Dedifferentiated amniotic fluid mesenchymal stem cell (primary cell): ENCODE measurements around the gene C3.

Source experiments
- DNase-seq: peaks from one replicate; pipeline ENCODE4 v3.0.0-alpha.2; 2016; ENCODE audit errors: extremely low spot score

The C3 gene

DNA sequence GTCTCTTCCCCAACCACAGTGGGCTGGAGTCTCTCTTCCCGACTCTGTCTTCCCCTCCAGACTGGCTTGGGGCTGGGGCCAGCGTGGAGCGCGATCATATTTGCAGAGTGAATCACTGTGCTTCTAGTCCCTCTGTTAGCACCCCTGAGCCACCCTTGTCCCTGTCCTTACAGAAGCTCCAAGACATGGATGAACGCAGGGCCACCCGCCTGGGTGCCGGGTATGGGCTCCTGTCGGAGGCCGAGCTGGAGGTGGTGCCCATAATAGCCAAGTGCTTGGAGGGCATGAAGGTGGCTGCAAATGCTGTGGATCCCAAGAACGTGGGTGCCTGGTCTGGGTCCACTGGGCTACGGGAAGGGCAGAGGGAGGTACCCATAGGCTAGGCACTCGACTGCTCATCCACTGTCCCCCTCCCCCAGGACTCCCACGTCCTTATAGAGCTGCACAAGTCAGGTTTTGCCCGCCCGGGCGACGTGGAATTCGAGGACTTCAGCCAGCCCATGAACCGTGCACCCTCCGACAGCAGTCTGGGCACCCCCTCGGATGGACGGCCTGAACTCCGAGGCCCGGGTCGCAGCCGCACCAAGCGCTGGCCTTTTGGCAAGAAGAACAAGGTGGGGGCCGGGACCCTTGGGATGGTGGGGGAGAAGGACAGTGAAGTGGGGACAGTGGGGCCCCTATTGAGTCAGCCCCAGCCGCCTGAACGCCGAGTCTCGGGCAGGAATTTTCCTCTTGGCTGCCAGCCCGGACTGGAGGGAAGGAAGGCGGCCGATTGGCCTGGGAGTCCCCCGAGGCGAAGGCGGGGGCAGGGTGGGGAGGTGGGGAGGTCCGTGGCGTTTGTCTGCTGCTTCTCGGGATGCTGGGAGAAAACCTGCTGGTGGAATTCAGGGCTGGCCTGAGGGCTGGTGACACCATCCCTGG lies 24.2 kb upstream of the C3 start:
- DNase-seq, result peak; percentile 85

DNA sequence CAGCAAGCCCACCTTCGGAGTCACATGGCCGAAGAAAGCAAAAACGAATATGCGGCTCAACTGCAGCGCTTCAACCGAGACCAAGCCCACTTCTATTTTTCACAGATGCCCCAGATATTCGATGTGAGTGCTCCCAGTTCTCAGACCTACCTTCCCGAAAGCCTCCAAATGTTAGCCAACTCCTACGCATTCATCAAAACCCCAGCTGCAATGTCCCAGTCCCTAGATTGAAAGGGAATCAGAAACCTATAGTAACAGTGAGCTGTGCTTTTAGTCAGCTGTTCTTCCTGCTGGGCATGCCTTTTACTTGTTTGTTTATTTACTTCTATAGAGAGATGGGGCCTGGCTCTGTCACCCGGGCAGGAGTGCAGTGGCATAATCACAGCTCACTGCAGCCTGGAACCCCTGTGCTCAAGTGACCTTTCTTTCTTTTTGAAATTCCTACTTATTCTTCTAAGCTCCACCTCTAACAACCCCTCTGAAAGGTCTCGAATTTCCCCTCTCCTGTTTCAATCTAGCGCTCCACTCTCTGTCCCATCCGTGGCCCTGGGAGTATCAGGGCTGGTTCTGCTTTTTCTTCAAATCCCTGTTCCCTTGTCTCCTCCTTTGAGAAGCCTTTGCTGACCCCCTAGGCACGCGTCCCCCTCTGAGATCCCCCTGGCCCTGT lies 23.4 kb upstream of the C3 start:
- no peak for DNase-seq

DNA sequence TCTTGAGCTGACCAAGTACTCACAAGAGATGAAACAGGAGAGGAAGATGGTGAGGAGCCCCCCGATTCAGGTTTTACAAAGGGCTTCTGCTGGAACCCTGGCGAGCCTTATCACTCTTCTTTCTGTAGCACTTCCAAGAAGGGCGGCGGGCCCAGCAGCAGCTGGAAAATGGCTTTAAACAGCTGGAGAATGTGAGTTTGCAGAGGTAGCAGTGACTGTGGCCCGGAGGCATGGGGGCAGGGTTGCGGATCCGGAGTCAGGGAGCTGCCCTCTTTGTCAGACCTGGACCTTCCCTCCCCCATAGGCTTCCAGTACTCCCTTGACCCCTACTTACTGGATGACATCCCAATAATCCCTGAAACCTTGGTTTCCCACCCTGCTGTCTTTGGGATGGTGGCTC lies 22.6 kb upstream of the C3 start:
- no peak for DNase-seq

DNA sequence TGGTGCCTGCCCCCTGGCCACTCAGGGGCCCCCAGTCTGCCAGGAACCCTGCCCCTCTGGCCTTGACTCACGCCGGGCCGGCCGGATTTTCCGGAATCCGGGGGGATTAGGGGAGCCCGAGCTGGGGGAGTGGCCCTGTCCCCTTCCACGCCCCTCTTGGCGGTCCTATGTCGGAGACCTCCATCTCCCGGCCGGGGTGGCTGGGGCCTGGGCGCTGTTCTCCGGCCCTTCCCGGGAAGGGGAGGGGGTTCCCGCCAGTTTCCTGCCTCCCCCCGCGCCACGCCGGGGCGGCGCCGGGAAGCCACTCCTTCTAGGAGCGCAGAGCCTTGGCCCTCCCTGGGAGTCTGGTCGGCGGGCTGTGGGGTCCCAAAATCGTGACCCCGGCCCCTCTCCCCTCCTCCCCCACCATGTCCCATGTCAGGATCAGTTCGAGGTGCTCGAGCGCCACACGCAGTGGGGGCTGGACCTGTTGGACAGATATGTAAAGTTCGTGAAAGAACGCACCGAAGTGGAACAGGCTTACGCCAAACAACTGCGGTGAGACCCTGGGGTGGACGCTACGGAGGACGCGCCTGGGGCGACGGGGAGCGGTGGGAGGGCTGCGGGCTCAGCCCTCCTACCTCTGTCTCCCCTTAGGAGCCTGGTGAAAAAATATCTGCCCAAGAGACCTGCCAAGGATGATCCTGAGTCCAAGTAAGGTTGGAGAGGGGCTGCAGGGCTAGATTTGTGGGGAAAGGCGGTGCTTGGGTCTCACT lies 20.3 kb upstream of the C3 start:
- no peak for DNase-seq

DNA sequence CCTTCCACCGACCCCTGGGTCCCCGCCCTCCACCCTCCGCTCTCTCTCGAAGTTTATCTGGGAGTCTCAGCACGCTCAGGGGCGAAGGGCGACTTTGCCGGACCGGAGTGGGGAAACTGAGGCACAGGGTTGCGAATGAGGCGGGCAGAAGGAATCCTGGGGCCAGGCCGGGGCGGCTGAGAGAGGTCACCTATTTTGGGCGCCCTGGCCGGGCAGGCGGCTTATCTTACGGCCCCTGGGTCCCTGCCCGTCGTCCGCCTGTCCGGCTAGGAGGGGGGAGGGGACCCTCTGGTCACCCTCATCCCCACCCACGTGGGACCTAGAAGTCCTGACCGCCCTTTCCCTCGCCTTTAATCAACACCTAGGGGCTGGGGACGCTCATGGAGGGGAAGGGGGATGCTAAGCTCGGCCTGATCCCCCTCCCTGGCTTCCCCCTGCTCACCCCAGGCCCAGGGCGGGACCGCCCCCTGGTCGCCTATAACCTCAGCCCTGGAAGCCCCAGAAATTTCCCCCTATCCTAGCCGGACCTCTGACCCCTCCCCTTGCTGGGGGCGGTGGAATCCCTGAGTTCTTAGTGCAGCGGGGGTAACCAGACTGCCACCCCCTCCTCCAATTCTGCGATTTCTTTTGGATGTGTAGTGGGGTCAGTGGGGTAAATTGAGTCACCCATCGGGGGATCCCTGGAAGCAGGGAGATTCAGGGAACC lies 19.6 kb upstream of the C3 start:
- DNase-seq, result no peak

DNA sequence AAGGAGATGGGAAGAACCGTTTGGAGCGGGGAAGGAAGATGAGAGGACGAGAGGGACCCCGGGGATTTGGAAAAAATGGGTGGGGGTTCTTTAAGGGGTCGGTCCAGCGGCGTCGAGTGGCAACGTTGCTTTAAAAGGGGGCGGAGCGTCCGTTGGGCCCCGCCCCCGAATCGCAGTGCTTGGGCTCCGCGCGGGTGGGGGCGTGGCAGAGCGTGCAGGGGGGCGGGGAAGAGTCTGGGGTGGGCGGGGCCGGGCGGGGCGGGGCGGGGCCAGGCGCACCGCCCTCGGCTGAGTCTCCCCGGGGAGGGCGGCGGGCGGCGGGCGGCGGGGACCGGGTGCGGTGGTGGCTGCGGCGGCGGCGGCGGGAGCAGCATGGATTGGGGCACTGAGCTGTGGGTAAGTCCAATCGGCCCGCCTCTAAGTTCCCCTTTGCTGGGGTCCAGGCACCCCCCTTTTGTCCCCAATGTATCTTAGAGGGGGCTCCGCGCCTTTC lies 19.0 kb upstream of the C3 start, which contains the start of gene TRIP10:
Gene TRIP10 (plus strand): TSS at position 291 of the 493 bp plus-strand sequence. CDS start 82 bp downstream, at position 373.
- DNase-seq, result peak; percentile 66

DNA sequence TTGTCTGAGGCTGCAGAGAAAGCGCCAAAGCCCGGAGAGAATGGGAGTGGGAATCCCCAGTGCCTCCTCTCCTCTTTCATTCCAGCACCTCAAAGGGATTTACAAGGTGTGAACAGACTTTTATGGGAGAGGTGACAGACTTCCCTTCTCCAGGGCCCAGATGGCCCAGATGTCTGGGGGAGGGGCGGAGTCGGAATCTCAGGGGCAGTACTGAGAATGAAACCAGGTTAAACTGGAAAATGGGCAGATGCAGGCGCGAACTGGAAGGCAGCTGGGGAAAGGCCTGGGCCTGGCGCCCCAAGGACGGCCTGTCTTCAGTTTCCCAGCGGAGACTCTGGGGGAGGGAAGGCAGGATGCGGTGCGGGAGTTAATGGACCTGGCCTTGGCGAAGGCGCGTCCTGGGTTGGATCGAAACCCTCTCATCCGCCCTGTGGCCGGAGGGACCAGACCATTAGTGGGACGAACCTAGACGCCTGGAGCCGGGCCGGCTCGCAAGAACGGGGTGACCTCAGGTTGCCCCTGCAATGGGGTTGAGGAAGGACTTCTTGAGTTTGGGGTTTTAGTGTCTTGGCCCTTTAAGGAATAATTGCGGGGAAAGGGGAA lies 18.4 kb upstream of the C3 start:
- DNase-seq, result no peak

DNA sequence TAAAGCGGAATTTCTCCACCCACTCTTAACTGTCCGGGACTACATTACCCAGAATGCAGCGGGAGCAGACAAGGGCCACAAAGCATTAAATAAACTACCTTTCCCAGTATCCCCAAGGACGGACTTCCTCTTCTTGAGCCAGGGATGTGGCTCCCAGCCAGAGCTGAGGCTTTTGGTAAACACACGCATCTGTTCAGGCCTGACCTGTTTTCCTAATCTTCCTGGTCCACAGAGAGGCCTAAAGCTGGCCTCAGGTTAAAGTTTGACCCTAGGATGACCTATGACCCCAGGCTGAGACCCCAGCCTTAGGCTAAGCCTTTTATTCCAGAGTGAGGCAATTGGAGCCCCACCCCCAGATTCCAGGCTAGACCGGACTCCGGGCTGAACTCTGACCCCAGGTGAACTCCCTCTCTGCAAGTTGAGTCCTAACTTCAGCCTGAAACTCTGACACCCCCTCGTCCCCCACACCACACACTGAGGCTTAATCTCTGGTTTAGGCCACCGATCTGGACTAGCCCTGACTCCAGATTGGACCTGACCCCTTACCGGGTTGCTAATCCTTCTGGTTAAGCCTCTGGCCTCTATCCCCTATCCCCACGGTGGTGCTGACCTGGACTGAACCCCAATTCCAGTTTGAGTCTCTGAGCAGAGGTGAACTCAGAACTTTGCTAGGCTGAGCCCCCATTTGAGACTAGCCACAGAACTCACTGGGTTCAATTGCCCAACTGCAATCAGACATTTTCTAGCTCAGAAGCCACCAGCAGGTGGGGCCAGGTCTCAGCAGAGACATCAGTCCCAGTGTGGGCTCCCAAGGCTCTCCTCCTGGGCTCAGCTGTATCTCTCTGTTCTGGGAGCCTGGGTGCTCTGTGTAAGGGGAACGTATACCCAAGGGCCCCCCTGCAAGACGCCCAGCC lies 17.7 kb upstream of the C3 start:
- peak; percentile 68 for DNase-seq

DNA sequence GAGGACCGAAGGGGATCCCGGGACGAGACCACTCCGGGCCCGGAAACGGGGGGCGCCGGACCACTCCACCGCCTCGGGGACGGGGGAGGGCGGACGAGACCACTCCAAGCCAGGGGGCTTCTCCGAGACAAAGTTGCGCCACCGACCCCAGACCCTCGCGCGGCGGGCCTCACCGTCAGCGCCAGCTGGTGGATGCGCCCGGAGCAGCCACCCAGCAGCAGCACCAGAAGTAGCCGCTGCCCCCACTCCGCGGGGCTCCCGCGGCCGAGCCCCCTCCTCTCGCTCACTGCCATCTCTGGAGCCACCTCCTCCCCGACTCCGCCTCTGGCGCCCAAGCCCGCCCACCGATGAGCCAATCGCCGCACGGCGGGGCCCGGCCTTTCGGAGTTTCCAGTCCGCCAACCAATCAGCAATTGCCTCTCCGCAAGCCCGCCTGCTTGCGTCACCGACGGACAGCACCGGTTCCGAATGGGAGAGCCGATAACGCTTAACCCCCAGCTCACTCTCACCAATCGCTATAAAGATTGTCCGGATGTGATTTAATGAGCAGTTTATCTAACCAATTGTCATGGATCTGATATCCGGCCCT lies 16.9 kb upstream of the C3 start, which contains the start of gene GPR108:
Gene GPR108 (minus strand): TSS at position 297 of the 589 bp plus-strand sequence. CDS start 4 bp downstream, at position 293.
- DNase-seq, result peak; percentile 100

DNA sequence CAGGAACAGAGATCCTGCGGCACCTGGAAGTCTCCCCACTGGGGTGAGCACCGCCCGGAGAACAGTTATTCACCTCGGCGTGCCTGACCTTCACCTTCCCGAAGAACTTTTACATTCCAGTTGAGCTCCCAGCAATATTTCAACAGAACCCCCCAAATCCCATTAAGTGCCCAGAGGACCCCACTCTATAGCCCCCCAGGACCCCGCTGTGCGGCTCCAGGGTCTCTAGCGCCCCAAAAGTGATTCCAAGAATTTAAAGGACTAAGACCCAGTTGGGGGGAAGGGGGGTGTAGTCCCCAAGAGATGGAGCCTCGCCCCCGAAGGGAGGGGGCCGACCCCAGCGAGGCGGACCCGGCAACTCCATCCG lies 16.4 kb upstream of the C3 start:
- DNase-seq, result no peak

DNA sequence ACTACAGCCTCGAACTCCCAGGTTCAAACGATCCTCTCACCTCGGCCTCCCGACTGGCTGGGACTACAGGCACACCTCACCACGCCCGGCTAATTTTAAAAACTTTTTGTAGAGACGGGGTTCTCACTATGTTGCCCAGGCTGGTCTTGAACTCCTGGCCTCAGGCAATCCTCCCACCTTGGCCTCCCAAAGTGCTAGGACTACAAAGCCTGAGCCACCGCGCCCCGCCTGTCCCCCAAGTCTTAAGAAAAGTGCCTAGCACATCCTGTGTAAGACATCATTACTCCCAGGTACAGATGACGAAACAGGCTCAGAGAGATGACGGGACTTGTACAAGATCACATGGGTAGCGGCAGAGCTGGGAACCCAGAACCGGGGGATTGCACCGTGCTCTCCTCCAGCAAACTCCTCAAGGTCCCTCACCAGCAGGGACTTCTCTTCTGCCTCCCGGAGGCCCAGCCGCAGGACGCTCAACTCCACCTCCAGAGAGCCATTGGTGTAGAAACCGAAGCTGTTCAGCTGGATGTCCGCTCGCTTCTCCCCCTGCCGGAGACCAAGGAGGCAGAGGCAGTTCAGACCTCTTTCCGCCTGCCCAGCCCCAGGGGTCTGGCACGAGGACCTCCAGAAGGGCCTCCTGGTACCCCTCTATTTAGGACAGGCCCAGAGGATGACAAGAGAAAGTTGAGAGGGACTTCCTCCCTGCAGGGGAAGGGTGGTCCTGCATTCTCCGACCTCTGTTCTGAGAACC lies 15.9 kb upstream of the C3 start:
- peak; percentile 87 for DNase-seq

DNA sequence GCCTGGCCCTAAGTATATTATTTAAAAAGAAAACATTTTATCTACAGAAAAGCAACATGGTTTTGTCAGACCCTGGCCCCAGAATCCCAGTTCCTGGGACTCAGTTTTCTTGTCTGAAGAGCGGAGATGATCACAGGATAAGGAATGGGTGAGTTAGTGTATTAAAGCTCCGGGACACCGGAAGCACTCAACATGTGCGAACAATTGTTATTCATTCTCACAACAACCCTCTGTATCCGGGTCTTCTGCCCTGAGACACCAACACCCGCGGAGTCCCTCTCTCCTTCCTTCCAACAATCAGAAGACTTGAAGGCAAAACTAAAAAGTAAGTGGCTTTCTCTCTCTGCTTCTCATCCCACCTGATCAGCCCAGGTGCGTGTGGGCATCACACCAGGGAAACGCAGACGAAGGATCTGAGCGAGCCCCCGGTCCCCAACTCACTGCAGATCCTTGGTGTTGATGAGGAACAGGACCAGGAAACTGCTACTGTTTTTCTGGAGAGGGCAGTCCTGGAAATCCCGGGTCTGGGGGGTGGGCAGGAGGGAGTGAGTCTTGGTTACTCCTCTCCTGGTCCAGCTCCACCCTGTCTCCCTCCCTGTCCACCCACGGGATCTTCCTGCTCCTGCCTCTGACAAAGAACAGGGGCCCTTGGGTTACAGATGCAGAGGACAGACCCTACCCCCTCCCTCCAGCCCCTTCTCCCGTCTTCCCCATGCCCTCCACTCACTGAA lies 14.9 kb upstream of the C3 start:
- no peak for DNase-seq

DNA sequence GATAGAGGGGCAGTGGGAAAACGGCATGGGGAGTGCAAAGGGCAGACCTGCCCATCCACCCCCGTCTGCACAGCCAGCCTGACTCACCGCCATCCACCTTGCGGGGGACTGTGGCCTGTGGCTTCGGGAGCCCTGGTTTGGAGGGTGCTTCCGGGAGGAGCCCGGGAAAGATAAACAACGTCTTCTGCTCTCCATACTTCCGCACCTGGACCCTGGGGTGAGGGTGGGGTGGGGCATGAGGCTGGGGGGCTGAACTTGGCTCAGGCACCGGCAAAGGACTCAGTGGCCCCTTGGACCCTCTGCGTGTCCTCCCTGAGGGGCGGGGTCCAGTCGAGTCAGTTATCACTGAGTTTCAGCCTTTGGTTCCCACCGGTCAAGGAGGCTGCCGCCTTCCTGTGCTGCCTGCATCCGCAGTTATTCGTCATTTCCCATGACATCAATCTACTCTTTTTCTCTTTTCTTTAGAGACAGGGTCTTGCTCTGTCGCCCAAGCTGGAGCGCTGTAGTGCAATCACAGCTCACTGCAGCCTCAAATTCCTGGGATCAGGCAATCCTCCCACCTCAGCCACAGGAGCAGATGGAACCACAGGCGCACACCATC lies 13.7 kb upstream of the C3 start:
- DNase-seq, result no peak

DNA sequence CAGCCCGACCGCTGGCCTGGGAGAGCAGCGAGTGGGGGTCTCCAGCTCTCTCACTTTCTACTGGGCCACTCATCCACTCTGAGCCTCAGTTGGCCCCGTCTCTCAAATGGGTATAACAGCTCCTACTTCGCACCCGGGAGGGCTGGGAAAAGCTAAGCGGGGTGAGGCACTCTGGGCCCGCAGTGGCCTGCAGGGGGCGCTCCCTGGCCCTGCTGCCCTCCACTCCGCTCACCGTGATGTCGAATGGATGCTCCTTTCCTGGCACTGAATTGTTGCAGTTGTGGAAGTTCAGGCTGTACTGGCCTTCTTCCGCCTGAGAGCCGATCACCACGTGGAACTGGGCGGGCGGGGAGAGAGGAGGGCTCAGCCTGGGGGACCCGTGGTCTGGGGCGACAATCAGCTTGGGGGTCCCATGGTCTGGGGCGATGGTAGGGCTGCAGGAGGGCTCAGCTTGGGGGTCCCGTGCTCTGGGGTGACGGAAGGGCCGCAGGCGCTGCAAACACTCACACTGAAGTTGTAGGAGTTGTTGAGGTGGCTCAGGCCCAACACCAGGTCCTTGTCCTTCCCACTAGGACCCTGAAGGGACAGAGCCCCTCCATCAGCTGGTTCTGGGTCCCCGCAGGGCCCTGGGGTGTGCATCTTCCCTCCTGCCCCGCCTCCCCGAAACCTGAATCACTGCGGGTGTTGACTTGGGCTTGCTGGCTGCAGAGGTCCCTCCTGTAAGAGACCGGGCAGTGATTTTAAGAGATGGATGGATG lies 13.1 kb upstream of the C3 start:
- no peak for DNase-seq

DNA sequence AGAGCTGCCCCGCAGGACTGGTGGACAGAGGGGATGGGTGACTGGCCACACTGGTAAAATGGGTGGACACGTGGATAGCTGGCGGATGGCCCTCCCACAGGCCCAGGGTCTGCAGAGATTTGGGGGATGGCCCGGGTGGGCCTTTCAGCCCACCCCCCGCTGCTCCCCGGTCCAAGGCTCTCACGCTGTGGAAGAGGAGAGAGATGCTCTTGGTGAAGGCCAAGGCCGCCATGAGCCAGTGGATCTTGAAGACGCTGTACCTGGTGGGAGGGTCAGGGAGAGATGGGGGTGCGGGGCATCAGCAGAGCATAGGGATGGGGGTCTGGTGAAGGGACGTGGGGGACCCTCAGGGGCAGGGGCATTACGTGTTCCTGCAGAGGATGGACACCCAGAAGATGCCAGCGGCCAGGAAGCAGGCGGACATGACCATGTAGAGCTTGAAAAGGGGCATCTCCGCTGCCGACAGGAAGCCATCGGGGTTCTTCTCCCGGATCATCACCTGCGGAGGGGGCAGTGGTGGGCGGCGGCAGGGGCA lies 12.4 kb upstream of the C3 start:
- DNase-seq, result no peak

DNA sequence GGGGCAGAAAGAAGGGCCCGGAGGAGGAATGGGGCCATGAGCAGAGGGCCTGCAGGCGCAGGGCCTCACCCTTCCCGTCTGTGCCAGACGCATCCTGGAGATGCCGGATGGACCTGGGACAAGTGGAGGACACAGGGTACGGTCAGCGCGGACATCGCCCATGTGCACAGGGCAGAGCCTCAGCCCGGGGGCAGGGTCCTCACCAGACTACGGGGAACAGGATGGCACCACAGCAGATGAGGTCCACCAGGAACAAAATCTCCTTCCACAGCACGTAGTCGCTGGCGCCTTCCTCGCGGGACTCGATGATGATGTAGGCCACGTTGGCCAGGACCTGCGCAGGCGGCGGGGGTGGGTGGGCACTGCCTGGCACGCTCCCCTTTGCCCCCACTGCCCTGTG lies 11.4 kb upstream of the C3 start:
- no peak for DNase-seq
